Mammary epithelial cell (primary cell): ENCODE measurements around the gene SFXN4.

Experiments used
- EZH2 ChIP-seq: IDR thresholded peaks from 2 replicates; pipeline ENCODE4 v1.6.1; 2012; ENCODE audit warnings: low read length, inconsistent platforms, borderline replicate concordance
- TF ChIP-seq, protein P1 (sequence below), 2 donors: IDR thresholded peaks in 1 of 2; conservative IDR thresholded peaks in 1 of 2; 2 replicates each; pipeline ENCODE4 v1.5.1; 2011 to 2012; ENCODE audit warnings: inconsistent platforms in 2 of 2, low read length in 2 of 2, mild to moderate bottlenecking in 2 of 2, control low read depth in 1 of 2, low read depth in 1 of 2; ENCODE audit not compliant: insufficient read depth in 1 of 2; ENCODE audit errors: extremely low read depth in 1 of 2

DNA sequence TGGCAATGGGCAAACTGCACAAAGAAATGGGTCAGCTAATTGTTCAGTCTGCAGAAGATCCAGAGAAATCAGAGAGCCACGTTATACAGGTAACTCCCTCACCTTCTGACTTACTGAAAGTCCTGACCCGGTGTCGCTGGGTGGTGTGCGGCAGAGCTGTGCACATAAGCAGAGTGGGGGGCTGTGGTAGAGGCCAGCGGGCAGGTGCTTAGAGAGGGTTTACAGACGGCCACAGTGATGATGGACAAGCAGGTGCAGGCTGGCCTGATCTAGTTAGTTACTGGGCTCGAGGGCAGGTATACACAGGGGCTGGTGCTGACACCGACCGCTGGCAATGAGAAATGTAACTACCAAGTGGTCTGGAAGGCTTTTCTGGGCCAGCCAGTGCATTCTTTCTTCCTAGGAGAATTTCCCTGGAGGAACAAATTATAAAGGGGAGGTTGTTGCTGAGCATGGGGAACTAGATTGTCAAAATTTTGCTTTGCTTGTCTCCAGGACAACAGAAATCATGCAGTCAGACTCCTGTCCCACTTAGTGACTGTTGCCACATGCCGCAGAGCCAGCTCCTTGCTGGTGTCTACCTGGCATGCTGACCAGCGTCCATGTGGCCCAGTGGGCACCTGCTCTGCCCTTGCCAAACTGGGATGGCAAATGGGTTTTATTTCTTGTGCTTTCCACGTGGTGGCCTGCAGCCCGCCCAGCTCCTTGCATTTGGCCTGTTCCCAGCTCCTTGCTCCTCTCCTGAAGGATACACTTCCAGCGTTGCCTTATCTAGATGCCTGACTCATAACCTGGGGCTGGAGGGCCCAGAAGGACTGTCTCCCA is 32.8 kb downstream of the SFXN4 start:
- TF ChIP-seq, protein P1, sequence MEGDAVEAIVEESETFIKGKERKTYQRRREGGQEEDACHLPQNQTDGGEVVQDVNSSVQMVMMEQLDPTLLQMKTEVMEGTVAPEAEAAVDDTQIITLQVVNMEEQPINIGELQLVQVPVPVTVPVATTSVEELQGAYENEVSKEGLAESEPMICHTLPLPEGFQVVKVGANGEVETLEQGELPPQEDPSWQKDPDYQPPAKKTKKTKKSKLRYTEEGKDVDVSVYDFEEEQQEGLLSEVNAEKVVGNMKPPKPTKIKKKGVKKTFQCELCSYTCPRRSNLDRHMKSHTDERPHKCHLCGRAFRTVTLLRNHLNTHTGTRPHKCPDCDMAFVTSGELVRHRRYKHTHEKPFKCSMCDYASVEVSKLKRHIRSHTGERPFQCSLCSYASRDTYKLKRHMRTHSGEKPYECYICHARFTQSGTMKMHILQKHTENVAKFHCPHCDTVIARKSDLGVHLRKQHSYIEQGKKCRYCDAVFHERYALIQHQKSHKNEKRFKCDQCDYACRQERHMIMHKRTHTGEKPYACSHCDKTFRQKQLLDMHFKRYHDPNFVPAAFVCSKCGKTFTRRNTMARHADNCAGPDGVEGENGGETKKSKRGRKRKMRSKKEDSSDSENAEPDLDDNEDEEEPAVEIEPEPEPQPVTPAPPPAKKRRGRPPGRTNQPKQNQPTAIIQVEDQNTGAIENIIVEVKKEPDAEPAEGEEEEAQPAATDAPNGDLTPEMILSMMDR (conservative IDR thresholded peaks at IDR 0.05 in 1 of 2, IDR thresholded peaks at IDR 0.05 in 1 of 2; ENCODE audit: extremely low read depth in 1 of 2, insufficient read depth in 1 of 2, low read depth in 1 of 2, low read length in 2 of 2) = no peak
- TF ChIP-seq EZH2 = no peak
